Measurements from ENCODE around the gene PLD6.
A peak's percentile ranks its signal among the peaks of the same experiment; 100 is the strongest.
"Not testable (repeated sequence)": the region's sequence is repeated elsewhere in the genome, so short reads cannot be mapped to it uniquely, and the experiment has no call there.

PLD6 gene

GRCh38 chr17:17206124-17206912 is at the start of gene PLD6:
Gene PLD6 (minus strand): TSS chr17:17206333. CDS start chr17:17206286, 47 bp downstream.
- Mint-ChIP-seq H3K36me3 (peaks cover 46% of the 10 kb centered on the region), H3K4me1 (peaks cover 27% of the 10 kb centered on the region), H3K9me3 (no peaks in the 10 kb centered on the region), H3K27ac (peak within 1 kb of the TSS; percentile 95), H3K4me3 (peak within 1 kb of the TSS; percentile 78)
- DNase-seq (ENCODE audit: low spot score in 2 of 2), result peak; percentile 78 to 94
- ATAC-seq, result peak; percentile 72

GRCh38 chr17:17255689-17256088 is 49.6 kb upstream of the PLD6 start:
- ATAC-seq; H3K4me3 Mint-ChIP-seq; H3K4me1 Mint-ChIP-seq; DNase-seq (ENCODE audit: low spot score in 2 of 2); H3K9me3 Mint-ChIP-seq: not testable (repeated sequence)
- Mint-ChIP-seq H3K27ac (peak overlapping the region; percentile 60), H3K36me3 (peaks cover 100% of the 10 kb centered on the region)

GRCh38 chr17:17254036-17254435 is 47.9 kb upstream of the PLD6 start:
- H3K36me3 Mint-ChIP-seq, result peaks cover 100% of the 10 kb centered on the region
- H3K4me1 Mint-ChIP-seq, result peaks cover 5% of the 10 kb centered on the region
- DNase-seq (ENCODE audit: low spot score in 2 of 2) (no peak), ATAC-seq (no peak)
- H3K27ac Mint-ChIP-seq, result no peak overlapping the region
- H3K9me3 Mint-ChIP-seq, result no peaks in the 10 kb centered on the region
- no peak overlapping the region for H3K4me3 Mint-ChIP-seq

GRCh38 chr17:17253406-17253805 is 47.3 kb upstream of the PLD6 start:
- ATAC-seq (no peak), DNase-seq (ENCODE audit: low spot score in 2 of 2) (no peak)
- peaks cover 5% of the 10 kb centered on the region for H3K4me1 Mint-ChIP-seq
- H3K36me3 Mint-ChIP-seq, result peaks cover 100% of the 10 kb centered on the region
- H3K9me3 Mint-ChIP-seq, result no peaks in the 10 kb centered on the region
- H3K27ac Mint-ChIP-seq, result no peak overlapping the region
- no peak overlapping the region for H3K4me3 Mint-ChIP-seq

GRCh38 chr17:17252149-17252661 is 46.1 kb upstream of the PLD6 start:
- no peak for ATAC-seq
- Mint-ChIP-seq H3K36me3 (peaks cover 100% of the 10 kb centered on the region), H3K27ac (no peak overlapping the region), H3K4me3 (no peak overlapping the region), H3K9me3 (no peaks in the 10 kb centered on the region), H3K4me1 (peaks cover 5% of the 10 kb centered on the region)
- DNase-seq (ENCODE audit: low spot score in 2 of 2), result no peak

GRCh38 chr17:17246879-17247278 is 40.7 kb upstream of the PLD6 start:
- ATAC-seq (no peak), DNase-seq (ENCODE audit: low spot score in 2 of 2) (no peak)
- no peaks in the 10 kb centered on the region for H3K9me3 Mint-ChIP-seq
- H3K4me1 Mint-ChIP-seq, result no peaks in the 10 kb centered on the region
- no peak overlapping the region for H3K4me3 Mint-ChIP-seq
- peak overlapping the region; percentile 6 for H3K27ac Mint-ChIP-seq
- H3K36me3 Mint-ChIP-seq, result peaks cover 70% of the 10 kb centered on the region

- H3K36me3 Mint-ChIP-seq, result peaks cover 33% of the 10 kb centered on the region
- no peak for DNase-seq (ENCODE audit: low spot score in 2 of 2)
- H3K27ac Mint-ChIP-seq, result no peak overlapping the region
- no peak for ATAC-seq
- H3K4me1 Mint-ChIP-seq, result peaks cover 8% of the 10 kb centered on the region
- H3K9me3 Mint-ChIP-seq, result no peaks in the 10 kb centered on the region
- H3K4me3 Mint-ChIP-seq, result no peak overlapping the region
These were observed 37.0 kb upstream of the PLD6 start for GRCh38 chr17:17243163-17243562.

- H3K9me3 Mint-ChIP-seq, result no peaks in the 10 kb centered on the region
- DNase-seq (ENCODE audit: low spot score in 2 of 2), result no peak
- no peak overlapping the region for H3K4me3 Mint-ChIP-seq
- no peak overlapping the region for H3K27ac Mint-ChIP-seq
- no peak for ATAC-seq
- H3K4me1 Mint-ChIP-seq, result peaks cover 8% of the 10 kb centered on the region
- H3K36me3 Mint-ChIP-seq, result peaks cover 31% of the 10 kb centered on the region
These were observed 36.1 kb upstream of the PLD6 start for GRCh38 chr17:17242246-17242645.

GRCh38 chr17:17241656-17242055 is 35.5 kb upstream of the PLD6 start:
- H3K27ac Mint-ChIP-seq, result no peak overlapping the region
- no peak for ATAC-seq

GRCh38 chr17:17239832-17240231 is 33.7 kb upstream of the PLD6 start:
- Mint-ChIP-seq H3K36me3 (peaks cover 20% of the 10 kb centered on the region), H3K27ac (no peak overlapping the region), H3K9me3 (no peaks in the 10 kb centered on the region), H3K4me1 (peaks cover 26% of the 10 kb centered on the region), H3K4me3 (no peak overlapping the region)
- DNase-seq (ENCODE audit: low spot score in 2 of 2) (no peak), ATAC-seq (no peak)

More at GRCh38 chr17:17241656-17242055, 35.5 kb upstream of the PLD6 start:
- Mint-ChIP-seq H3K4me1 (peaks cover 8% of the 10 kb centered on the region), H3K9me3 (no peaks in the 10 kb centered on the region), H3K36me3 (peaks cover 29% of the 10 kb centered on the region), H3K4me3 (no peak overlapping the region)
- DNase-seq (ENCODE audit: low spot score in 2 of 2), result no peak

GRCh38 chr17:17237026-17237799 is 31.1 kb upstream of the PLD6 start, which contains the start of gene FLCN:
Gene FLCN (minus strand): TSS chr17:17237168. CDS start chr17:17228137, 9,031 bp downstream.
- Mint-ChIP-seq H3K9me3 (no peaks in the 10 kb centered on the region), H3K4me3 (peak within 1 kb of the TSS; percentile 93), H3K4me1 (peaks cover 30% of the 10 kb centered on the region), H3K27ac (peak within 1 kb of the TSS; percentile 100), H3K36me3 (peaks cover 23% of the 10 kb centered on the region)
- peak; percentile 95 for ATAC-seq
- DNase-seq (ENCODE audit: low spot score in 2 of 2), result peak; percentile 85 to 95

- Mint-ChIP-seq H3K4me1 (peaks cover 38% of the 10 kb centered on the region), H3K4me3 (peak overlapping the region; percentile 93), H3K27ac (peak overlapping the region; percentile 100), H3K9me3 (no peaks in the 10 kb centered on the region), H3K36me3 (peaks cover 30% of the 10 kb centered on the region)
- DNase-seq (ENCODE audit: low spot score in 2 of 2) (peak in 1 of 2 donors; percentile 58), ATAC-seq (peak; percentile 5)
These were observed 30.3 kb upstream of the PLD6 start for GRCh38 chr17:17236295-17237025.

- Mint-ChIP-seq H3K27ac (peak overlapping the region; percentile 100), H3K4me1 (peaks cover 38% of the 10 kb centered on the region), H3K36me3 (peaks cover 40% of the 10 kb centered on the region), H3K4me3 (peak overlapping the region; percentile 93), H3K9me3 (no peaks in the 10 kb centered on the region)
- DNase-seq (ENCODE audit: low spot score in 2 of 2) (no peak), ATAC-seq (no peak)
These were observed 29.4 kb upstream of the PLD6 start for GRCh38 chr17:17235212-17236174.

GRCh38 chr17:17232303-17232621 is 26.1 kb upstream of the PLD6 start:
- Mint-ChIP-seq H3K27ac (no peak overlapping the region), H3K4me3 (no peak overlapping the region), H3K9me3 (no peaks in the 10 kb centered on the region), H3K4me1 (peaks cover 30% of the 10 kb centered on the region), H3K36me3 (peaks cover 62% of the 10 kb centered on the region)
- ATAC-seq (no peak), DNase-seq (ENCODE audit: low spot score in 2 of 2) (no peak)
